Smooth muscle cell (in vitro differentiated cells): ENCODE results near the gene CLCNKA. TPM values are rescaled to one million over a fixed set of nuclear protein-coding genes. Genes with fewer than 3 reads are reported as not detected.

Experiments used
- DNase-seq: peaks from one replicate; lab custom pipeline; 2025; ENCODE audit not compliant: unreplicated experiment; lab: John Stamatoyannopoulos, UW
- H2AFZ ChIP-seq: fragments of 200-600 bp; sonication (generic); 2 replicates; pipeline ENCODE4 v1.6.0; 2016; ENCODE audit warnings: antibody characterized with exemption, low read depth, mild to moderate bottlenecking
- H3F3A ChIP-seq: fragments of 200-600 bp; sonication (generic); 2 replicates; pipeline ENCODE4 v1.6.0; 2017; ENCODE audit warnings: antibody characterized with exemption, low read depth
- H3K27ac ChIP-seq: fragments of 200-600 bp; sonication (generic); 2 replicates; pipeline ENCODE4 v1.5.1; 2016; ENCODE audit warnings: low read depth, mild to moderate bottlenecking
- H3K27me3 ChIP-seq: fragments of 200-600 bp; sonication (generic); 2 replicates; pipeline ENCODE4 v1.6.1; 2016; ENCODE audit warnings: low read depth, mild to moderate bottlenecking
- H3K36me3 ChIP-seq: fragments of 200-600 bp; sonication (generic); 2 replicates; pipeline ENCODE4 v1.5.1; 2016; ENCODE audit warnings: low read depth
- H3K4me1 ChIP-seq: fragments of 200-600 bp; sonication (generic); 2 replicates; pipeline ENCODE4 v1.5.1; 2016; ENCODE audit warnings: low read depth
- H3K4me2 ChIP-seq: fragments of 200-600 bp; sonication (generic); 2 replicates; pipeline ENCODE4 v1.6.0; 2016; ENCODE audit warnings: mild to moderate bottlenecking
- H3K4me3 ChIP-seq: fragments of 200-600 bp; sonication (generic); 2 replicates; pipeline ENCODE4 v1.5.1; 2016; ENCODE audit warnings: mild to moderate bottlenecking
- H3K79me2 ChIP-seq: fragments of 200-600 bp; sonication (generic); 2 replicates; pipeline ENCODE4 v1.6.0; 2016; ENCODE audit warnings: low read depth, mild to moderate bottlenecking
- H3K9ac ChIP-seq: fragments of 200-600 bp; sonication (generic); 2 replicates; pipeline ENCODE4 v1.6.0; 2016; ENCODE audit warnings: low read depth
- H3K9me3 ChIP-seq: fragments of 200-600 bp; sonication (generic); replicated peaks from 2 replicates; pipeline ENCODE4 v1.5.1; 2016; ENCODE audit warnings: low read depth
- H4K20me1 ChIP-seq: fragments of 200-600 bp; sonication (generic); 2 replicates; pipeline ENCODE4 v1.6.0; 2016; ENCODE audit warnings: low read depth
- CTCF ChIP-seq: fragments of 200-600 bp; sonication (generic); IDR thresholded peaks from 2 replicates; pipeline ENCODE4 v1.5.1; 2017; ENCODE audit warnings: borderline replicate concordance, mild to moderate bottlenecking, antibody characterized with exemption; ENCODE audit not compliant: insufficient read depth, poor library complexity, severe bottlenecking
- WGBS: methylation state at CpG from one replicate; pipeline ENCODE4 v1.1.7; 2016; ENCODE audit warnings: low lambda C conversion rate; 5-methylcytosine and 5-hydroxymethylcytosine counted together
- polyA plus RNA-seq: library from polyadenylated mRNA; unstranded; fragments of >200 nt; fragmentation: Nextera tagmentation; extraction: Ambion mirVana; gene quantifications from 2 replicates; pipeline ENCODE4 v1.2.1, GENCODE V29; 2016
- total RNA-seq: library from RNA; depleted of rRNA; stranded (reverse); fragments of >200 nt; gene quantifications from 2 replicates; pipeline ENCODE4 v1.2.3, GENCODE V29; 2014

CLCNKA gene
- total and polyA plus RNA-seq, 2 experiments from 2014 or later = 0.46 TPM; not detected in 1

- no peak for DNase-seq
- Histone ChIP-seq H3F3A (no peaks in the 10 kb centered on the region), H3K36me3 (no peaks in the 10 kb centered on the region), H3K4me2 (no peak overlapping the region), H3K27ac (no peak overlapping the region), H3K79me2 (no peaks in the 10 kb centered on the region), H4K20me1 (no peaks in the 10 kb centered on the region), H3K9ac (no peak overlapping the region), H2AFZ (no peak overlapping the region), H3K4me3 (no peak overlapping the region), H3K27me3 (no peaks in the 10 kb centered on the region), H3K4me1 (no peaks in the 10 kb centered on the region), H3K9me3 (no peaks in the 10 kb centered on the region)
- no peak for TF ChIP-seq CTCF
- WGBS = 93% methylated on average over 5 of the region's 5 CpGs
Measured at GRCh38 chr1:16043950-16044349, 22.1 kb downstream of the CLCNKA start.

GRCh38 chr1:16046842-16047241 lies 25.0 kb downstream of the CLCNKA start:
- Histone ChIP-seq H3K79me2 (no peaks in the 10 kb centered on the region), H3K4me3 (no peak overlapping the region), H3F3A (no peaks in the 10 kb centered on the region), H2AFZ (no peak overlapping the region), H3K9me3 (no peaks in the 10 kb centered on the region), H3K9ac (no peak overlapping the region), H4K20me1 (no peaks in the 10 kb centered on the region), H3K27ac (no peak overlapping the region), H3K4me2 (no peak overlapping the region), H3K4me1 (no peaks in the 10 kb centered on the region), H3K27me3 (no peaks in the 10 kb centered on the region), H3K36me3 (no peaks in the 10 kb centered on the region)
- TF ChIP-seq CTCF = no peak
- peak; percentile 8 for DNase-seq
- WGBS = 59% methylated on average over 7 of the region's 7 CpGs

- Histone ChIP-seq H3K4me1 (no peaks in the 10 kb centered on the region), H3K27me3 (no peaks in the 10 kb centered on the region)
Measured at GRCh38 chr1:16047791-16048475, 26.1 kb downstream of the CLCNKA start.

More at GRCh38 chr1:16047791-16048475, 26.1 kb downstream of the CLCNKA start:
- no peaks in the 10 kb centered on the region for H3K36me3 ChIP-seq
- no peak overlapping the region for H3K4me3 ChIP-seq
- no peak overlapping the region for H3K4me2 ChIP-seq
- TF ChIP-seq CTCF = no peak
- H3K27ac ChIP-seq = no peak overlapping the region
- no peaks in the 10 kb centered on the region for H3F3A ChIP-seq
- no peak overlapping the region for H3K9ac ChIP-seq
- no peaks in the 10 kb centered on the region for H4K20me1 ChIP-seq
- 72% methylated on average over 16 of the region's 19 CpGs for WGBS
- H3K9me3 ChIP-seq = no peaks in the 10 kb centered on the region
- H2AFZ ChIP-seq = no peak overlapping the region
- DNase-seq = no peak
- H3K79me2 ChIP-seq = no peaks in the 10 kb centered on the region
